SW480 (cell line): Measurements from ENCODE around the gene KLHL41.
A peak's percentile ranks its signal among the peaks of the same experiment; 100 is the strongest.

Source experiments
- DNase-seq: peaks from one replicate; pipeline ENCODE4 v3.0.0-alpha.2; 2016; ENCODE audit warnings: low spot score

KLHL41 gene

DNA sequence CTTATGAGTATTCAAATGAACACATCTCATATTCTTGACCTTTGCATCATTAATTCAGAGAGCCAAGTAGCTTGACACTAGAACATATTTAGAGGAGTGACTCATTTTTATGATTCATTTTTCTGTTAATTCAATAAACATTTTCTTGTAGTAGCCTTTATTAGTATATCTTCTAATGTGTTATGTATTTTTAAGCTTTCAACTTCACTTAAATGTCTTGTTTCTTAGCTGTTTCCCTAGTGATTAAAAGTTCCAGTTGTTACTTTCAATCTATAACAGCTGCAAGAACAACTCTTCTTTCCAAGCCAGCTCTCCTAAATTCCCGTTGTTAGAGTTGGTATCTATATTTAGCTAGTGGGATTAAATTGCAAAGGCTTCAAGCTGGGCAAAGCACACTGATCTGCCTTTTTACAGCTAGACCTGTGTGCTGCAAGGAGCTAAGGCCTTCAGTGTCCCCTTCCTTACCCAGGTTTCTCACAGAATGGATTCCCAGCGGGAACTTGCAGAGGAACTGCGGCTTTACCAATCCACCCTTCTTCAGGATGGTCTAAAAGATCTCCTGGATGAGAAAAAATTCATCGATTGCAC, at the start of gene KLHL41:
Gene KLHL41 (plus strand): TSS at position 405 of the 588 bp plus-strand sequence. CDS start 77 bp downstream, at position 482.
- DNase-seq = no peak

DNA sequence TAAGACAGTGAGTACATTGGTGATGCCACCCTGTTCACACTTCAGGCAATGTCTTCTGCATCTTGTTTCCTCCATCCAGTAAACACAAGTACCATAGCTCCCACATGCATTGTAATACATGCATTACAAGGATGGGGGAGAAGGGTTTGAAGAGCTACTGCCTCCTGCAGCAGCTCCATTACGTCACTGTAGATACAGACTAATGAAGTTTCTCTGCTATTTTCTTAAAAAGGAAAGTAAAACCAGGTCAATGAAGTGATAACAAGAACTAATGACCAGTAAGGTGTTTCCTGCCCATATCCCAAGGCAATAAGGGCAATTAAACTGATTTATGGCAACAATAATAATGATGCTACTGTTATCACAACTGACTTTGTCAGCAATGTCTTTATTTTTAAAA, 48.4 kb upstream of the KLHL41 start:
- no peak for DNase-seq

DNA sequence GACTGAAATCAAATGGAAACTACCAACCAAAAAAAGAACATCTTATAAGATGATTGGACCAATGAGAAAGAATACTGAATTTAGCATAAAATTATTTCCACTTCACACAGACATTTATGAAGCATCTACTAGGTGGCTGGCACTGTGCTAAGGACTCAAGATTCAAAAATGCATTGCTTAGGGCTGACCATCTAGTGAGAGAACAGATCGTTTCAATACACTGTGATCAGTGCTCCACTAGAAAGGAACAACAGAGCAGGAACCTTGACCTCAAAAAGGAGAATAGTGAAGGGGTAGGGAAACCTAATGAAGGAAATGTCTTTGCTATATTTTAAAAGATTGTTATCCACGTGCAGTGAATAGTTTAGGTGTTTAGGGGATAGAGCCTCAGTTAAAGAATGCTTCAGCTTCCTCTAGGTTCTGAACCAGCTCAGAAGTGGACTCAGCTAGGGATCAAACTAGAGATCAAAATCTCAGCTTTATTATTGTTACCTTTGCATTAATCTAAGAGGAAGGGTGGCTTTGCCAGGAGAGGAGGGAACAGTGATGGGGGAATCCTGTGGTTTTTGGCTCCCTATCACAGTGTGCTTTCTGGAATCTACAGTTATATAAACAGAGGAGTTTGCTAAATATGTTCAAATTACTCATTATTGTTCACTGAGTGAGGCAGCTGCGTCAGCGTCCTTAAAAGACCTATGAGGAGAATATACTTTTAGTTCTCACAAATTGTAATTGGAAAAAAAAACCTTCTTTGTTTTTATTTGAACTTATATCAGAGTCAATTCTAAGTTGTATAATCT, 46.4 kb upstream of the KLHL41 start:
- DNase-seq = no peak

DNA sequence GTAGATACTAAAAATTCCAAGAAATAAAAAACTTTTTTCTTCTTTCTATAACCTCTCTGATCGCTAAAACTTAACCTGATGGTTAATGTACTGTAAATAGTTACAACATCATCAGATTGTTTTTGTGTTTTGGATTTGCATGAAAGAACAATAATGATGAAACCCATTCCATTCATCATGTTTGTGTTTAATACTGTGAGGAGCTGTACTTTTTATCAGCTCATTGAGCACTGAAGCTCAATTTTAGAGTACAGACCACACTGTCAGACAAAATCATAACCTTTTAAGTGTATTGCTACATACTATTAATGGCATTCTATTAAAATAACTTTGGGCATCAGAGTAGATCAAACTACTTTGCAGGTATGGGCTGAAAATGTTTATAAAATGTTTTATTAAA, 45.0 kb upstream of the KLHL41 start:
- DNase-seq = no peak

DNA sequence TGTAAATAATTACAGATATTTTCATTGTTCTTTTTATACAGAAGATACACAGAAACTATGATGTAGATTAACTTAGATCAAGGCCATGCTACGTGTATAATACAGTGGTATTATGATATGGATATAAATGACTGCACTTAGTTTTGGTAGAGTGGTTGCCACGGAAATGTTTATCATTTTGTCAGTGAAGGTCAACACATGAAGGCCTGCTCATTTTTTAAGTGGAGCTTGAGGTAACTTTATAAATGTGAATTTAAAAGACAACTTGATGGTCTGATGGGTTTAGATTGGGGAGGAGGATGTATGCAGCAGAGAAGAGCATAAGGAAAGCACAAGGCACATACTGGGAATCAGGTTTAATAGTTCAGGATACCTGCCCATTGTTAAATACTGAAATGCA, 44.6 kb upstream of the KLHL41 start:
- DNase-seq = no peak

DNA sequence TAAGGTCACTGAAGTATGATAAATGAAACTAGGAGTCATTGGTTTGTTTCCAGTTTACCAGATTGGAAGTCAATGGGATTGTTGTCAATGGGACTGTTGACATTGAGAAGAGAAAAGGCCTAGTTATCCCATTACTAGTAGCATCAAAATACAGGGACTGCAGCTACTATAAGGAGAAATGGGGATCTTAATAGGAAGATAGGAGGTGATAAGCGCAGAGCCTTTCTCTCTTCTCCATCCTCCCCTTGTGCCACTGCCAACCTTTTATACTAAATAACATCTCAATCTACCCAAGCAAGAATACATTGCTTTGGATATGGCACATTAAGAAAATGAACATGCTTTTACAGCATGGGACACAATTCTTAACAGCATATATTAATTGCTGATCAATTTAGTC, 40.7 kb upstream of the KLHL41 start:
- DNase-seq = no peak

DNA sequence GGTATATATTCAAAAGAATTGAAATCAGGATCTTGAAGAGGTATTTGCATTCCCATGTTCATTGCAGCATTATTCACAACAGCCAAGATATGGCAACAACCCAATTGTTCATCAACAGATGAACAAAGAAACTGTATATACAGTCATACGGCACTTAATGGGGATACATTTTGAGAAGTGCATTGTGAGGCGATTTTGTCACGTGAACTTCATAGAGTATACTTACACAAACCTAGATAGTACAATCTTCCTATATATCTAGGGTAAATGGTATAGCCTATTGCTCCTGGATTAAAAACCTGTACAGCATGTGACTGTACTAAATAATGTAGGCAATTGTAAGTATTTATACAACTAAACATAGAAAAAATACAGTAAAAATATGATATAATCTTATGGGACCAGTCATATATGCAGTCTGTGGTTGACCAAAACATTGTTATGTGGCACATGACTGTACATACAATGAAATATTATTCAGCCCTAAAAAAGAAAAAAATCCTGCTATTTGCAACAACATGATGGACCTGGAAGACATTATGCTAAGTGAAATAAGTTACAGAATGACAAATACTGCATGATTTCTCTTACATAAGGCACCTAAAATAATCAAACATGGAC, 39.4 kb upstream of the KLHL41 start:
- no peak for DNase-seq

DNA sequence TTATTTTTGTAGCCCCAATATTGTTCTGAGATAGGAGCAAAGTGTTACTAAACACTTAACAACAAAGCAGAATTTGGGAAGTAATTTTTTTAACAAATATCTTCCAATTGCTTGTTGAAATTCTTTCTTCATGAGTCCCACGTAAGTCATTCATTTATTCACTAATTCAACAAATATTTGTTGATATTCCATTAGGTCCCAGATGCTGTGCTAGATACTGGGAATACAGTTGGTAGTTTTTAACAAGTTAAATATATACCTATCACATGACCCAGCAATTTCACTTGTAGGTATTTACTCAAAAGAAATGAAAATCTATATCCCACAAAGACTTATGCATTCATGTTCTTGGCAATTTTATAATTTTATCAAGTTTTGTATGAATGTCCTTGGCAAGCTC, 37.3 kb upstream of the KLHL41 start:
- no peak for DNase-seq

DNA sequence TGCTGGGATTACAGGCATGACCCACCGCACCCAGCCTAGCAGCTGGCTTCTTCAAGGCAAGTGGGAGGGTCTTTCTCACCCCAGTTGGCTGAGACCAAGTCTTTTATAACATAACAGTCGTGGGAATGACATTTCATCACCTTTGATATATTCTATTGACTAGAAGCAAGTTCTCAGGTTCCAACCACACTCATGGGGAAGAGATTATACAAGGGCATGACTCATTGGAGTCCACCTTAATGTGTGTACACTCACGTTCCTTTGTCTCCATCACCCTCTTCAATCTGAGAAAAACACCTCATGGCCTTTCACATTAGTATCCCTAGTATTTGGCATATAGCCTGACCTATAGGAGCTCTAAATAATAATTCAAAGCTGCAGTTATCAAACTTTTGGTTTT, 33.0 kb upstream of the KLHL41 start:
- peak; percentile 75 for DNase-seq

DNA sequence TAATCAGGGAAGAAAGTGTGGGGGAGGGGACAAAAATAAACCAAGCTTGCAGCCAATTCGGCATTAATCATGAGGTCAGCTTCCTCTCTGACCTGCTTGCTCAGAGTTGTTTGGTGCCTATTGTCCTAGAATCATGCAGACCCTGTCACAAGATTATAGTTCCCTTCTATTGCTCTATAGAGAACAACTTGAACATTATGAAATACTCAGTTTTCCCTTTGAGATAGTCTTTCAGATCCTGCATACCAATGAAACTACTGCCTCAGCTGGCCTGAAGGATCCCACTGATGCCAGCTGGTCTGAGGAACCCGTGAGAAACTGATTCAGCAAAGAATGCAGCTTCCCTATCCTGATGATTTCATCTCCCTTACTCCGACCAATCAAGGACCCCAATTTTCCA, 31.2 kb upstream of the KLHL41 start:
- DNase-seq = no peak

DNA sequence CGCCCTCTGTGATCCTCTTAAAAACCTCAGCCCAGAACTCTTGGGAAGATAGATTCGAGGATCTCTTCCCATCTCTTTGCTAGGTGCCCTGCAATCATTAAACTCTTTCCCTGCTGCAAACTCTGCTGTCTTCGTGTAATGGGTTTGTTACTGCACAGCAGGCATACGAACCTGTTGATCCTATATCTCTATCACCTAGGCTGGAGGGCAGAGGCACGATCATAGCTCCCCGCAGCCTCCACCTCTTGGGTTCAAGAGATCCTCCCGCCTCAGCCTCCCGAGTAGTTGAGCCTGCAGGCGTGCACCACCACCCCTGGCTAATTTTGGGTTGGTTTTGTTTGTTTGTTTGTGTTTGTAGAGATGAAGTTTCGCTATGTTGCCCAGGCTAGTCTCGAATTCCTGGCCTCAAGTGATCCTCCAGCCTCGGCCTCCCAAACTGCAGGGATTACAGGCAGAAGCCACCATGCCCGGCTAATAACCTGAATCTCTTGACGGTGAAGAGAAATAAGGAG, 30.7 kb upstream of the KLHL41 start:
- no peak for DNase-seq

DNA sequence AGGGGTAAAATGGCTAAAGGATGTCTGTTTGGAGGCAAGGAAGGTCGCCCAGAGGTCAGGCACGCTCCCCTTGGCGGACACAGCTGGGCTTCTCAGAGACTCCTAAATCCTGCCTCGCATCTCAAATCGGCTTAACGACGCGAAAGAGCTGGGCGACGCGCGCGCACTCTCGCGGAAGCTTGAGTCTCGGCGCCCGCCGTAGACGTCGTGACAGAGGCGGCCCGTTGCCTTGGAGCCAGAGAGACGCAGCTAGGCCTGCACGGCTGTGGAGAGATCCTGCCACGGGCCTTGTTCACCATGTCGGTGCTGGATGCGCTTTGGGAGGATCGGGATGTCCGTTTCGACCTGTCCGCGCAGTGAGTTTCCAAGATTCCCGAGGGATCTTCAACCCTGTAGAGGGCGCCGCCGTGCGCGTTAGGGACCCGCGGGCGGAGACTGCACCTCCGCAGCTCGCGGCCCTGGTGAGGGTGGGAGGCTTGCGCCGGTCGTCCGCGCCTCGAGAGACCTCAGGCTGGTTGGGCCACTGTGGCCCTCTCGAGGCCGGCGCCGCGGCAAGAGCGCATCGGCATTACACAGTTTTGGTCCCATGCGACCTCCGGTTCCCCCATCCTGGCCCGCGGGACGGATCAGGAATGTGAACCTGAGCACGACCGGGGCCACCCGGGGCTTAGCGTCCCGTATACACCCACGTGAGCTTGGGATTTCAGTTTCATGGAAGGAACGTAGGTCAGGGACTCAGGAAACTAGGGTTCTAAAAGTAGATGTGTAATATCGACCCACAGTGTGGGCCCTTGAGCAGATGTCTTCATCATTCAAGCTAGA, 30.0 kb upstream of the KLHL41 start, which contains the start of gene BBS5:
Gene BBS5 (plus strand): TSS at position 238 of the 822 bp plus-strand sequence. CDS start 60 bp downstream, at position 298.
- peak; percentile 64 for DNase-seq

DNA sequence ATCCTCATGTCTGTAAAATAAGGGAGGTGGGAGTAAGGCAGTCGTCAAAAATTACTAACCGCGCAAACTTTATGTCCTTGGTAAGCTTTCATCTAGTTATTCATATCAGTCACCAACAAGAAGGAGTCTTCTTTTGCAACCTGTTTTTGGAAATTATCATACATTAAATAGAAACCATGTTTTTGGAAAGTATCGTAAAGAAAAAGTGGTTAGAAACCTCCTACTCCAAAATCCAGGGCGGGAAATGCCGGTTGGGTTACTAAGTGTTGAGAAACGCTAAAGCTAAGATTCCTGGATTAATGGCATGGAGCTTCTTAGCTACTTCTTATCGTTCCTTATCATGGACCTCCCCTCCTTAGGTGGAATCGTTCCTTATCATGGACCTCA, 29.4 kb upstream of the KLHL41 start:
- no peak for DNase-seq

DNA sequence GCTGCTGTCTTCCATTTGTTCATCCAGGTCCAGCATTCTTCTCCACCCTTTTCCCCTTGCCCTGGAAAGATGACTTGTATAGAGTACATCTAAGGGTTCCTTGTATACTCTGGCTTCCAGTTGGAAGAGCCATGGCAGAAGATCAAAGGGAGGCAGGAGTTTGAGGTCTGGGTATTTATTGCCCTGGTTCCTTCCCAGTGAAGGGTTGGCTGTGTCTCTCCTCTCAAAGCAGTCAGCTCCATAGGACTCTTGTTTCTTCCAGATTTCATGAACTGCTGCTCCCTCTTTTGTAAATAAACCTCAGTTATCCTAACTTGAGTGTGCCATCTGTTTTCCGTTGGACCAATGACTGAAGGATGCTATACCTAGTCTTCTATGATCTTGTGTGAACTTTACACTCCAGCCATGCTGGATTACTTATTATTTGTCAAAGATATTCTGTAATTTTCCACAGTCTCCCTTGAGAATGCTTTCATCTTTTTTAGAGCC, 23.8 kb upstream of the KLHL41 start:
- DNase-seq = peak; percentile 56

DNA sequence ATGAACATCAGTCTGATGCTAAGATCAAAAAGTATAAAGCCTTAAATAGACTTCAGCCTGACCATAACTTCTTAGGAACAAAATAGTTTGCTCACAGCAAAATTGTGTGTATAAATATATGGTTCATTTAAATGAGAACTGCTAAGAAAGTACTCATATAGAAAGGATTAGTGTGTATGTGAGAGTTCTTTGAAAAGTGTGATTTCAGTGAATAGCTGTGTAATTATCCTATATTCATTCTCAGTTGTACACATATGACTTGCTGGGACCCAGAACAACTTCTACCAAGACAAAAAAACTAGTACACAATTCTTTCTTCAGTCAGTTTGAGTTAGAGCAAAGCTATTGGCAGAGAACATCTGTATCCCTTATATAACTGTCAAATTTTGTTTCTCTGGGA, 23.0 kb upstream of the KLHL41 start:
- DNase-seq = no peak

DNA sequence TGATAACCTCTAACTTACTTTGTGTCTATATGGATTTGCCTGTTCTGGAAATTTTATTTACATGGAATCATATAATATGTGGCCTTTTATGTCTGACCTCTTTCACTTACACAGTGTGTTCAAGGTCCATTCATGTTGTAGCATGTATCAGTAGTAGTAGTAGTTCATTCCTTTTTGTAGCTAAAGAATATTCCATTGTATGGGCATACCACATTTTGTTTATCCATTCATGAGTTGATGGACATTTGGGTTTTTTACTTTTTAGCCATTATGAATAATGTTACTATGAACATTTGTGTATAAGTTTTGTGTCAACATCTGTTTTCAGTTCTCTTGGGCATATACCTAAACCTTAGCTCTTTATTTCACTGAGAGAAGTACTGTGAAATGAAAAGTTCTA, 18.7 kb upstream of the KLHL41 start:
- no peak for DNase-seq

DNA sequence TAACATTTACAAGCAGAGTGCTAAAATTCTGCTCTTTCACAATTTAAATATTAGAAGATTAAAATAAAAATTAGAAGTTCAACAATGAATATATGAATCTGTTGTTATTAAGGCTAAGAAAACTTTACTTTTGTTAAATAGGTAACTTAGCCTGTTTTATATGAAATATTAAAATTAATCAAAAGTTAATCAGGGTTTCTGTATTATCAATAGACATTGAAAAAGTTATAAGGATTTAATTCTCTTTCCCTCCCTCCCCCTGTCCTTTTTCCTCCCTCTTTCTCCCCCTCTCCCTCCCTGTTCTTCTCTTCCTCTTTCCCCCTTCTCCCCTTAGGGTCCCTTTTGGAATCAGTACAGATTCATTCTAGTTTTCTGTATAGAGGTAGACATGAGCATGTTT, 18.1 kb upstream of the KLHL41 start:
- no peak for DNase-seq

DNA sequence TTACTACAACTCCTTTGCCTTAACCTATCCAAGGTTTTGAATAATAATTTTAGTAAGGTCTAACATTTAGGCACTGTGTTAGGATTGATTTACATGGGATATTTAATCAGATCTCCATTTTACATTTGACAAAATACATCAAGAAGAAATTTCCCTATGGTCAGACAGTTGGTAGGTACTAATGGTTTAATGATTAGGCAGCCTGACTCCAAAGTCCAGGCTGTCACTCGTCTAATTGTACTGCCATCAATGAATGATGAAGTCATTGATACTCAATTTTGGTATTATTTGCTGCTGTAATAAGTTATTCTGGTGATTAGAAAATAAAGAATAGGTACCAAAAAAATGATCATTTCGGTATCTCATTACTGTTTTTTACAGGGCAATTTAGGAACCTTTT, 16.1 kb upstream of the KLHL41 start:
- DNase-seq = no peak

DNA sequence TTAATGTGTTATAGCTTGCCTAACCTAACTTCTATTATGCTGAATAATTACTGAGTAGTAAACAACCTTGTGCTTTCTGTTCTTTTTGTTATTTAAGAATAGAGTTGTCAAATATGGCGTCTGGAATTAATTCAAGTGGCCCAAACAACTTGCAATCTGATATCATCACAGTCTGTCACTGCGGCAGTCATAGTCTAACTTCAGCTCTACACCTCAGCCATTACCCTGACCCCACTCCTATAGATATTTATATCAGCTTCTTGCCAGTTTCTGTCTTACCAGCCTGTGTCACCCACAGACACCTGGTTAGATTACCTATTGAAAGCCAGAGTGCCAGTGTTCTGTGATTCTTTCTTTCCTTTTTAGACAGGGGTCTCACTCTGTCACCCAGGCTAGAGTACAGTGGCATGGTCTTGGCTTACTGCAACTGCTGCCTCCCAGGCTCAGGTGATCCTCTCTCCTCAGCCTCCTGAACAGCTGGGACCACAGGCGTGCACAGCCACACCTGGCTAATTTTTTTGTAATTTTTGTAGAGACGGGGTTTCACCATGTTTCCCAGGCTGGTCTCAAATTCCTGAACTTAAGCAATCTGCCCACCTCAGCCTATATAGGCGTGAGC, 14.1 kb upstream of the KLHL41 start:
- DNase-seq = no peak

DNA sequence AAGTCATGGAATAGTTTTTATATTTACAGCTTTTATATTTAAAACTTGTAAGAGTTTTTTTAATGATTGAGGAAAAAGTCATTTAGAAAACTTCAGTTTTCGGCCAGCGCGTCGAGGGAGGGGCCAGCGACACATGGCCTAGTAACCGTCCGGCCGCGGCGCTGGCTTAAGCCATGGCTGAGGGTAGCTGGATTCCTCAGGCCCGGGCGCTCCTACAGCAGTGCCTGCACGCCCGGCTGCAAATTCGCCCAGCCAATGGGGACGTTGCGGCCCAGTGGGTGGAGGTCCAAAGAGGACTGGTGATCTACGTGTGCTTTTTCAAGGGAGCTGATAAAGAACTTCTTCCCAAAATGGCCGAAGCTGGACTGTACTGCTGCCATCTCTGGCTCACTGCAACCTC, 4.9 kb upstream of the KLHL41 start:
- no peak for DNase-seq

DNA sequence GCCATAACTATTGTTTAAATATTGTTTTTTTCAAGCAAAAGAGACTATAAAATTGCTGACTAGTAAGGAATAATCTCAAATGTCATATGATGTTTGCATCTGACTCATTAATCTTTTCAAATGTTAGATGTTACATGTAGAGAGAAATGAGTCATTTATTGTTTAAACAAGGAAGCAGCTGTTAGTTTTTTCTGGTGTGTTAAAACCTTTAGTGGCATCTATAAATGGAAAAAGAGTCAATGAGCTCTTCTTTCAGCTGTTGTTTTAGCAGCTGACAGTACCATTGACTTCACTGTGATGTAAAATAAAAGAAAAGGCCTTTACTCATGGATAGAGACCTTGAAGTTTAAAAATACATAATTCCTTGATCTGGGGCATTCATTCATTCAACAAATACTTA, 1.8 kb upstream of the KLHL41 start:
- DNase-seq = peak; percentile 67

DNA sequence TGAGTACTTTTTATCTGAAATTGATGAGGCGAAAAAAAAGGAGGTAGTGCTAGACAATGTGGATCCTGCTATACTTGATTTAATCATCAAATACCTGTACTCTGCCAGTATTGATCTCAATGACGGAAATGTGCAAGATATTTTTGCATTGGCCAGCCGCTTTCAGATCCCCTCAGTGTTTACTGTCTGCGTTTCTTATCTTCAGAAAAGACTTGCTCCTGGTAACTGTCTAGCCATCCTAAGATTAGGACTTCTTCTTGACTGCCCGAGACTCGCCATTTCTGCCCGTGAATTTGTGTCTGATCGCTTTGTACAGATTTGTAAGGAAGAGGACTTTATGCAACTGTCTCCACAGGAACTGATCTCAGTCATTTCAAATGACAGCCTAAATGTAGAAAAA, 453 bp downstream of the KLHL41 start:
- no peak for DNase-seq
